ENCODE results near the gene ARID4B.
"Not testable (repeated sequence)": the region's sequence is repeated elsewhere in the genome, so short reads cannot be mapped to it uniquely, and the experiment has no call there.

The ARID4B gene

DNA sequence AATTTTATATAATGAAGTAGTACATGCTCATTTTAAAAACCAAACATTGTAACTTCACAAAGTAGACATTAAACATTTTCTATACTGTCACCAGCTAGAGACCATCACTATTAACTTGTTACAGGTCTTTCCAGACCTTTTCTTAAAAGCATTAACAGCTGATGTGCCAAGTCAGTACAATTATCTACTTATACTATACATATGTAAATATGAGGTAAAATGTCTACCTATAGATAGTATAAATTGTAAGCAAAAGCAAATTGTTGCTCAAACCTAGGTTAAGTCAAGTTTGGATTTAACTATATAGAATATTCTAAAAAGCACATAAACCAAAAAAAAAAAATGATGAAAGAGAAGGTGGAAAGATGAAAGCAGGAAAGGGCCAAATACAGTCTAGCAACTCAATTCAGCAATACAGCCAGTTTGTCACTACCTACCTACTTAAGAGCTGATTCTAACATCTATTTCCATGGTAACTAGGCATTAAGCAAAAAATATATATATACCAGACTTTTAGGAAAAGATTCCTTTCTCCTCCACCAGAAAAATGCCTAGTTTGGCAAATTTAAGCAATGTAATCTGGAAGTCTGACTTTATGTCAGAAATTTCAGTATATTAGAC, 34.5 kb downstream of the ARID4B start:
- no peak for DNase-seq

DNA sequence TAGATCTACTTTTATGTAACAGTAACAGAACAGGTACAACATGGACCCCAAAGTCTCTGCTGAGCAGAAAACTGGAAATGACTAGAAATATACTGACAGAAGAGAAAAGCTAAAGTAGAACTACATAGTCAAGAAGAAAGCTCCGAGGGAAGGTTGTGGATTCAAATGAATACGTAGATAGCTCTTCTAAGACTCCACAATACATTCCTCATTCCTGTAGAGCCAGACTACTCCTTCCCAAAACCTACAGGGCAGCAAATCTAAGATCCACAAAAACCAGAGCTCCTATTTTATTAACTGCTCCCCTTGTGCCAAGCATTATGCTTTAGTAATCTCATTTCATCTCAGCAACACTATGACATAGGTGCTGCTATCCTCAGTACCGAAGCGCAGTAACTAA, 35.2 kb downstream of the ARID4B start:
- no peak for DNase-seq

DNA sequence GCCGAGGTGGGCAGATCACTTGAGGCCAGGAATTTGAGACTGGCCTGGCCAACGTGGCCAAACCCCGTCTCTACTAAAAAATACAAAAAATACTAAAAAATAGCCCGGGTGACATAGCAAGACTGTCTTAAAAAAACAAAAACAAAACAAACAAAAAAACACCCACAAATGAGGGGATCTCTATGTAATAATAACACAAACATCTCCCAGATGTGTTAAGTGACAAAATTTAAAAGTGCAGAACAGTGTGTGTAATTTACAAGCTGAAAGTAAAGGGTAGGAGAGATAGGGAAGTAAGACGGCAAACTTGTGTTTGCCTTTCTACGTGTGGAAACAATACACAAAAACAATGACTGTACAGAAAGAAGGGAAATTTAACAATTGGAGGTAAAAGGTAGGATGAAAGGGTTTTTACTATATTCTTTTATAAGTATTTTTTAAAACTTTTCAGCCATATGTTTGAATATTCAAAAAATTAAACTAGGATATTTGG, 36.3 kb downstream of the ARID4B start:
- no peak for DNase-seq

DNA sequence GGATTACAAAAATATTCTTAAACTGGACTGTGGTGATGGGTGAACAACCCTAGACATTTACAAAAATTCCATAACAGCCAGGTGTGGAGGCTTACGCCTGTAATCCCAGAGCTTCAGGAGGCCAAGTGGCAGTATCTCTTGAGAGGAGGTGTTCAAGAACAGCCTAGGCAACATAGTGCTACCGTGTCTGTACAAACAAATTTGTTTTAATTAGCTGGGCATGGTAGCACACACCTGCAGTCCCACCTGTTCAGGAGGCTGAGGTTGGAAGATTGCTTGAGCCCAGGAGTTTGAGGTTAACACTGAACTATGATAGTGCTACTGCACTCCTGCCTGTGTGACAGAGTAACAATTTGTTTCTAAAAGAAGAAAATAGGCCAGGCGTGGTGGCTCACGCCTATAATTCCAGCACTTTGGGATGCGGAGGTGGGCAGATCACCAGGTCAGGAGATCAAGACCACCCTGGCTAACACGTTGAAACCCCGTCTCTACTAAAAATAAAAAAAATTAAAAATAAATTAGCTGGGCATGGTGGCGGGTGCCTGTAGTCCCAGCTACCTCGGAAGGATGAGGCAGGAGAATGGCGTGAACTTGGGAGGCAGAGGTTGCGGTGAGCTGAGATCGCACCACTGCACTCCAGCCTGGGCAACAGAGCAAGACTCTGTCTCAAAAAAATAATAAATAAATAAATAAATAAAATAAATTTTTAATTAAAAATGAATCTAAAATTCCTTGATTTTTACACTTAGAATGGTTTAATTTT, 37.1 kb downstream of the ARID4B start:
- no peak for DNase-seq

DNA sequence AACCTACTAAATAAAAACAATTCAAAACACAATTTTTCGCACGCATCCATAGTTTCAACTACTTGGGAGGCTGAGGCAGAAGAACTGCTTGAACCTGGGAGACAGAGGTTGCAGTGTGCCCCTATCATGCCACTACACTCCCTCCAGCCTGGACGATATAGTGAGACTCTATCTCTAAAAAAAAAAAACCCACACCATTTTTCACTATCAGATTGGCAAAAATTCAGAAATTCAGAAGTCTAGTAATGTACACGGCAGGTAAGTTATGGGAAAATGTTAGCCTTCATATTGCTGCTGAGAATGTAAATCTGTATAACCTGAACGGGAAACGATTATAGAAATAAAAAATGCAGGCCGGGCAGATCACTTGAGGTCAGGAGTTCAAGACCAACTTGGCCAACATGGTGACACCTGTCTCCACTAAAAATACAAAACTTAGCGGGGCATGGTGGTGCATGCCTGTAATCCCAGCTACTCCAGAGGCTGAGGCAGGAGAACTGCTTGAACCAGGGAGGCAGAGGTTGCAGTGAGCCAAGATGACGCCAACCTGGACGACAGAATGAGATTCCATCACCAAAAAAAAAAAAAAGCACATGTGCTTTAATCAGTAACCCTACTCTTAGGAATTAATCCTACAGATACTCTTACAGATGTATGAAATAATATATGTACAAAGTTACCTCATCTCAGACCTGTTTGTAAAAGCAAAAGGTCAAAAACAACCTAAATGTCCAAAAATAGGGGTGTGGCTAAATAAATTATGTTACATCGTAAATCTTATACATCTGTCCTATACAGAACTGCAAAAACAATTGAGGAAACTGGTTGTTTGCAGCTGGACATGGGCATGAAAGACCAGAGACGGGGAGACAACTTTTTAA, 37.9 kb downstream of the ARID4B start:
- DNase-seq = no peak

DNA sequence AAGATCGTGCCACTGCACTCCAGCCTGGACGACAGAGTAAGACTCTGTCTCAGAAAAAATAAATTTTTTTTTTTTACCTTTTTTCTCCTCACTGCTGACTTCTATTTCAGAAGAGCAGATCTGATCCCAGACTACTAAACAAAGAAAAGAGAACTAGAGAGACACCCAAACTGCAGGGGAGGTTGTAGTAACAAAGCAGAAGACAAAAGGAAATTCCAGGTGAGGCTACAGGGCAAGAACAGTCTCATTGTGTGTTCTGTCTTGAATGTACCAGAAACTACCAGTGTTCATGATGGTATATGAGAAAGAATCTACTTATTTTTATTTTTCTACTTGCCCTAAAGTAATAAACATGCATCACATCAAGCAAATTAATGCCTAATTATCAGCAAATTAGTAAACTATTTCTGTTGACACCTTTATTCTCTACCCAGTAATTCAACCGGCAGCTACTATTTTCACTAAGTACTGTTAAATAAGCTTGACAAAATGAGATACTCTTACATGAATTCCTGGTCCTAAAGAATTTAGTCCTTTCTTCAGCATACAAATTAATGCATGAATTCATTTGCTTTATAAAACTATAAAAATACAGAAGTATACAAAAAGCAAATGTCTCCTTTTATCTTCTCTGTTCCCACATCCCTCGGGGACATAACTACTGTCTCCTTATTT, 40.6 kb downstream of the ARID4B start:
- no peak for DNase-seq

DNA sequence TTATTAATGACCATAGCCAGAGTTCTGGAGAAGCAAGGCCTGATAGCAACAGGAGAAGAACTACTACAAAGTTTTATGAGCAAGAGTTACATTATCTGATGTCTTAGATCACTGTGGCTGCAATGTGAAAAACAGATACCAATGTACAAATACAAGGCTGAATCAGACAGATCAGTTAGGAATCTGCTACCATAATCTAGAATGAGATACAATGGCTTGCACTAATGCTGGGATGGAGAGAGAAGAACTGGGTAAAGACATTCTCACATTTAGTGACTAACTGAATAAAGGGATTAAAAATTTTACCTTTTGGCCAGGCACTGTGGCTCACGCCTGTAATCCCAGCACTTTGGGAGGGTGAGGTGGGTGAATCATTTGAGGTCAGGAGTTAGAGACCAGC, 41.3 kb downstream of the ARID4B start:
- no peak for DNase-seq

DNA sequence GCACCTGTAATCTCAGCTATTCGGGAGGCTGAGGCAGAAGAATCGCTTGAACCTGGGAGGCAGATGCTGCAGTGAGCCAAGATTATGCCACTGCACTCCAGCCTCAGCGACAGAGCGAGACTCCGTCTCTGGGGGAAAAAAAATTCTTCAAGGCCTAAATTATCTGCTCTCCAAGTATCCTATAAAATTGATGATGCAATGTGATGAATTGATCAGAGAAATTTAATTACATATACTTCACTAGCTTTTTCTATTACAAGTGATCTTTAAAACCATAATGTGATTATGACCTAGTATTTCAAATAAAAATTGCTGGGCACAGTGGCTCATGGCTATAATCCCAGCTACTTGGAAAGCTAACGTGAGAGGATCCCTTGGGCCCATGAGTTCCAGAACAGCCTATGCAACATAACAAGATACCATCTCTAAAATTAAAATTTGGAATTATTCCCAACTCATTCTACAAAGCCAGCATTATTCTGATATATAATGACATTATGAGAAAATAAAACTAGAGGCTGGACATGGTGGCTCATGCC, 43.7 kb downstream of the ARID4B start:
- DNase-seq = no peak

DNA sequence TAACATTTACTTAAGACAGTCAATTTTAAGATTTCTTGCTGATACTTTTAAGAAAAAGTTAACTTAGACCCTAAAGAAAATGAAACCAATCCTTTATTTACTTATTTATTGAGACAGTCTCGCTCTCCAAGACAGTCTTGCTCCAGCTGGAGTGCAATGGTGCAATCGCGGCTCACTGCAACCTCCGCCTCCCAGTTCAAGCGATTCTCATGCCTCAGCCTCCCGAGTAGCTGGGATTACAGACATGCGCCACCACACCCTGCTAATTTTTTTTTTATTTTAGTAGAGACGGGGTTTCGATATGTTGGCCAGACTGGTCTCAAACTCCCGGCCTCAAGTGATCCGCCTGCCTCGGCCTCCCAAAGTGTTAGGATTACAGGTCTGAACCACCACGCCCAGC, 44.3 kb downstream of the ARID4B start:
- DNase-seq = not testable (repeated sequence)

DNA sequence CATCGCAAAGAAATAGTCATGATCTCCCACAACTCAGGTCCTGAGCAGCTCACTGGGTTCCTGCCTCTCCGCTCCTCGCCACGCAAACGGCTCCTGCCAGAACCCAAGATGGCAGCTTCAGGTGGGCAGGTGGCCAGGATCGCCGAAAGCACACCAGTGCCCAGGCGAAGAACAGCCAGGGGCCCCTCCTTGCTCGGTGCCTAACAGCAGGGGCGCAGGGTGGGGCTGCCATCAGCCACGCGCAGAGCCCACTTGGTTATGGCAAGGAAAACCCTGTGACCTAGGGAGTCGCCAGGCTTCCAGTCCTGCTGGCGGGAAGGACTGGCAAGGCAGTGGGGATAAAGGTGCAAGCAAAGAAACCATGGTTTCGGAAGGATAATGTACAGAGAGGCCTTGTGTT, 47.5 kb downstream of the ARID4B start:
- DNase-seq = no peak

DNA sequence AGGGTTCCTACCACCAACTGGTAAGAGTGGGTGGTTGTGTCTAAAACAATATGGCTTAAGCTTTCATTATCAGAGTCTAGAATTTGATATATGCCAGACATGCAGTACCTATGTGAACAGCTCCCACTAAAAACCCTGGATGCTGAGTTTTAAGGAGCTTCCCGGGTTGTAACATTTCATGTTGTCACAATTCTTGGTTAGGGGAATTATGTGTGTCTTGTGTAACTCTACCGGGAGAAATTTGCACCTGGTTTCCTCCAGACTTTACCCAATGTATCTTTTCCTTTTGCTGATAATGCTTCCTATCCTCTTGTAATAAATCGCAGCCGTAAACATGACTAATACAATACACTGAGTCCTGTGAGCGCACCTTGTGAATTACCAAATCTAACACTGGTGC, 48.3 kb downstream of the ARID4B start:
- no peak for DNase-seq

DNA sequence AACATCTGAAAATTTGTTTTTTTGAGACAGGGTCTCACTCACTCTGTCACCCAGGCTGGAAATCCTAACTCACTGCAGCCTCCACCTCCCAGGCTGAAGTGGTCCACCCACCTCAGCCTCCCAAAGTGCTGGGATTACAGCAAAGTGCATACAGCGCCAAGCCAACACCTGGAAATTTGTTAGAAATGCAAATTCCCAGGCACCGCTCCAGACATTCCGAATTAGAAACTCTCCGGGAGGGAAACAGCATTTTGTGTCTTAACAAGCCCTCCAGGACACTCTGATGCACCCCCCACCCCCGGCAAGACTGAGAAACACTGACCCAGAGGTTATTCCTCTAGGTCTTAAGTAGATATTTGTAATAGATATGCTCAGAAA, 49.1 kb downstream of the ARID4B start:
- DNase-seq = no peak

DNA sequence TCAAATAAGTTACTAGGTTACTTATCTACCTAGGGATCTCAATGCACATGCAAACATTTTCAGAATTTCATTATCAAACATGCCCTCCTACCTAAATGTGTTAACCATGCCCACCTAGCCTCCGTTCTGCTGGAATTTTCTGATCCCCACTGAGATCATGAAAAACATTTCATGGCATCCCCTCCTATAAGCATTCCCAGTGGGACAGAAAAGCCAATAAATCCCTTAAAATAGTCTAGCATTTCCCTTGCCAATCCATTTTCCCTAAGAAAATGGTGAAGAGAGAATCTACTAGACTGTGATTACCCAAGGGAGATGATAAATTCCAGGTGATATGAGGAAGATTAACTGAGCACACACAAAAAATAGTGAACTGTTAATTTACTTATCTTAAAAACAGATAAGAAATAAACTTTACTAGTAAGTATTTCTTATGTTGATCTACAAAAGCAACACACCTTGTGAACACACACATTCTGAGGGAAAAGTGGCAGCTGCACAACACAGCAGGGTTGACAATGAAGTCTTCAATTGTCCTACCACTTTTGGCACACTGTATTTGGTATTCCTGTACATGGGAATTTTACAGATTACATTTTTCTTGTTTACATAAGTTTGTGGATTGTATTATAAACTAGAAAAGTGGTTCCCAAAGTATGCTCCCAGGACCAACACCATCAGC, 49.6 kb downstream of the ARID4B start:
- no peak for DNase-seq

DNA sequence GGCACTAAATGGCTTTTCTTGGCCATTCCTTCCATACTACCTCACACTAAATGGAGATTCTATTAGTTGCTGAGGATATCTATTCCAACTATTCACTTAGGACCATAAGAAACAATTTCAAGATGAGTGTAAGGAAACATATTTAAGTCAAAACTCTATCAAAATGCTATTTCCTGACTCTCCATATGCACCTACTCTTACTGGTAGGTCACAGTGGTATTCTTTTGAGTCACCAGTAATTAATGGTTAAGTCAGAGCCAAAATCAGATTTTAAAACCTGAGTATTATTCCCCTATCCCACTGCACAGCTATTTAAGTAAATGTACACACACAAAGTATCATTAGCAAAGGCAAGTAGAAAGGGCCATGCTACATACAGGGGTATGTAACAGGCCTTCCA, 50.3 kb downstream of the ARID4B start:
- DNase-seq = no peak

DNA sequence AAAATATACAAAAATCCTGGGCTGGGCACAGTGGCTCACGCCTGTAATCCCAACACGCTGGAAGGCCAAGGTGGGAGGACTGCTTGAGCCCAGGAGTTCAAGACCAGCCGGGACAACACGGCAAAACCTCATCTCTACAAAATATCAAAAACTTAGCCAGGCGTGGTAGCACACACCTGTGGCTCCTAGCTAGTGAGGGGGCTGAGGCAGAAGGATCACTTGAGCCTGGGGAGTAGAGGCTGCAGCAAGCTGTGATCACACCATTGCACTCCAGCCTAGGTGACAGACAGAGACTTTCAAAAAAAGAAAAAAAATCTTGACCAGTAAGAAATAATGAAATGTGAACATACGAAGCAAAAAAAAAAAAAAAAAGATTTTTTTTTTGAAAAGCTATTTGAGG, 52.1 kb downstream of the ARID4B start:
- DNase-seq = no peak

DNA sequence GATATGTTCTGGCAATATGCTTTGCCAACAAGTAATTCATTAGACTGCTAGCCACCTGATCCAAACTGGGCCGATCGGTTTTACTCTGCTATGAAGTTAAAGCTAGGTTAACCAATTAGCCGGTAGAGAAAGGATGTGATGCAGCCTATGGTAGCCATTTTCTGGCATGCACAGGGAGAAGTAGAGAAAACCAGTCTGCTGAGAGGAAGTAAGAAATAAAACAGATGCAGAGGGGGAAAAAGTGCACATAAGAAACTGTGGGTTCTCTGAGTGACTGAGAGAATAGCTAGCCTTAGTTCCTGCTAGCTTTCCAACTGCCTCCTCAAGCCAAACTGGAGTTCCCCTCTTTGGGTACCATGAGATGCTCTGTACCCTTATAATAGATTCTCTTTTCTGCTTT, 52.8 kb downstream of the ARID4B start:
- peak in 1 of 2 donors; percentile 21 for DNase-seq

DNA sequence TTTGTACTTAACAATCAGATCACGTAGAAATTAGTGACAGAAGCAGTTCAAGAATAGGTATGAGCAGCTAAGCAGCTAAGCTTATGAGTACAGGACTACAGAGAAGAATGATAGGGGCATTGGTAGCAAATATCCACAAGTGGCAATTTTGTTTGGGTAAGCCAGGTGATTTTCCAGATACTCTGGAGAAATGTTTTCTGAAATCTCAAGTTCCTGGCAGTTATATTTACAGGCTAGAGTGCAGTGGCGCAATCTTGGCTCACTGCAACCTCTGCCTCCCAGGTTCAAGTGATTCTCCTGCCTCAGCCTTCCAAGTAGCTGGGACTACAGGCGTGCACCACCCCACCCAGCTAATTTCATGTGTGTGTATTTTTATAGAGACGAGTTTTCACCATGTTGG, 55.1 kb downstream of the ARID4B start:
- DNase-seq = no peak

DNA sequence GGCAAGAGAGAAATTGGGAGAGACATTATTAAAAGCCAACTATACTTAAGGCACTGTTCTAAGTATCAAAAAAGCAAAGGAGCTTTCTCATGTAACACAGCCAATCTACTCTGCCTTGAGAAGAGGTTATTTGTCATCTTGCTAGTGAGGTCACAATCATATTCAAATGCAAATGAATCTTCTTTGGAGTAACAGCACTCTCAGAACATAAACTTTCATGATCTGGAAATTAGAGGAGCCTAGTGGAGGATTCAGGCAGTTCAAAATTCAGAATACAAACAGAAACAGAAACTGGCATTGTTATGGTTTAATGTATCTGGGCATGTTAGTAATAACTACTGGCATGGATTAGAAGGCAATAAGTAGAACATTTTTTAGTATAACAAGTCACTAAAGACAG, 57.4 kb downstream of the ARID4B start:
- DNase-seq = peak in 1 of 2 donors; percentile 24

DNA sequence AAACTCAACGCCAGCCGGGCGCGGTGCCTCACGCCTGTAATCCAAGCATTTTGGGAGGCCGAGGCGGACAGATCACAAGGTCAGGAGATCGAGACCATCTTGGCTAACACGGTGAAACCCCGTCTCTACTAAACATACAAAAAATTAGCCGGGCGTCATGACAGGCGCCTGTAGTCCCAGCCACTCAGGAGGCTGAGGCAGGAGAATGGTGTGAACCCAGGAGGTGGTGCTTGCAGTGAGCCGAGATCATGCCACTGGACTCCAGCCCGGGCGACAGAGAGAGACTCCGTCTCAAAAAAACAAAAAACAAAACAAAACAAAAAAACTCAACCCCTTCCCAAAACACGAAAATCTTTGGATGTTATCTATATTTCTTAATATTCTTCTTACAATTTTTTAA, 58.0 kb downstream of the ARID4B start:
- DNase-seq = not testable (repeated sequence)

DNA sequence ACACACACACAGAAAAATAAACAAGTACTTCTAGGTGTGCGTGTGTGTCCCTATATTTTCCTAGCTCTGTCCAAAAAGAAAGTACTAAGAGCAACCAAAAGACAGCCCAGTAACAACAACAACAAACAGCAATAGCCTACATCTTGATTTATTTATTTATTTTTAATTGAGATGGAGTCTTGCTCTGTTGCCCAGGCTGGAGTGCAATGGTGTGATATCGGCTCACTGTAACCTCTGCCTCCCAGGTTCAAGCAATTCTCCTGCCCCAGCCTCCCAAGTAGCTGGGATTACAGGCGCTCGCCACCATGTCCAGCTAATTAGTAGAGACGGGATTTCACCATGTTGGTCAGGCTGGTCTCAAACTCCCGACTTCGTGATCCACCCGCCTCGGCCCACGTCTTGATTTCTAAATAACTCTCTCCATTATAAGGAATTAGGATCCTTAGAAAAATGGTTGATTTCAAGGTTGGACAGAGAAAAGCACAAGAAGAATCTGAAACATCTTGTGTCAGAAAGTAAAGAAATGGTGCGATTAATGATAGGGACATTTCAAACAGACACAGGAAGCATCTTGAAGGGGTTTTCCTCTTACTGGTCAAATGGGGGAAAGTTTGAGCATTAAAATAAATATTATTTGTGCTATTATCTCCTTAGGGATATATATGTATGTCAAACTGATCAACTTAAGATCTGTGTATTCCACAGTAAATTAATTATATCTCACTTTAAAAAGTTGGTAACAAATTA, 59.4 kb downstream of the ARID4B start:
- DNase-seq = no peak

DNA sequence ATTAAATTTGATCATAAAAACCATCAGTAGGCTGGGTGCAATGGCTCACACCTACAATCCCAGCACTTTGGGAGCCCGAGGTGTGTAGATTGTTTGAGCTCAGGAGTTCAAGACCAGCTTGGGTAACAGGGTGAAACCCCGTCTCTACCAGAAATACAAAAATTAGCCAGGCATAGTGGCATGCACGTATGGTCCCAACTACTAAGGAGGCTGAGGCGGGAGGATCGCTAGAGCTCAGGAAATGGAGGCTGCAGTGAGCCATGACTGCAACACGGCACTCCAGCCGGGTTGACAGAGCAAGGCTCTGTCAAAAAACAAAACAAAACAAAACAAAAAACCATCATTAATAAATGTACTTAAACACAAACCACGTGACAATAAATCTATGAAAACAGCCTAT, 61.0 kb downstream of the ARID4B start:
- DNase-seq = no peak

Data from CD4-positive, alpha-beta T cell treated with Interleukin-1 beta for 1 hour (primary cell).